Breast epithelium (tissue), 3 donors: ENCODE measurements around the gene DOCK11.

Experiments used
- POLR2A ChIP-seq: fragments of 450-650 bp; IDR thresholded peaks from one replicate; pipeline ENCODE4 v1.6.1; 2016; ENCODE audit warnings: antibody characterized with exemption, mild to moderate bottlenecking, moderate library complexity
- POLR2AphosphoS5 ChIP-seq, 3 donors: sonication (generic); formaldehyde crosslinking; IDR thresholded peaks; one replicate each; pipeline ENCODE4 v1.6.1; 2017; ENCODE audit warnings: antibody characterized with exemption in 3 of 3

DNA sequence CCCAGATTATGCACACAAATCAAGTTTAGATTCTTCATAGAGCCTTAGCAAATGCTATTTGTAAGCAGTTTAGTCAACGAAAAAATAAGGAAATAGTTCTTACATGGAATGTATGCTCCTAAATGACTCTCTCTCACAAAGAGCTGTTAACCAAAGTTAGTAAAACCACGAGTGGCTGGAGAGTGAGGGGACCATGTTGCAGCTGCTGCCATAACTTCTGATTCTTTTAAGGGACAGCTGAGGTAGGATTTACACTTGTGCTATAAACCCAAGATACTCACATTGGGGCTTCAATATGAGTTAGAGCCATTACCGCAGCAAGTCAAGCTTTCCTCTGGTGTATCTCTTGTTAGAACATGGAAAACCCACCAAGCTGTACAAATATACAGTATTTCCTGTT, 2.7 kb downstream of the DOCK11 start:
- TF ChIP-seq POLR2AphosphoS5 (IDR thresholded peaks at IDR 0.05) (no peak), POLR2A (no peak)
